ENCODE measurements around the gene ELF2.
"Not testable (repeated sequence)": the region's sequence is repeated elsewhere in the genome, so short reads cannot be mapped to it uniquely, and the experiment has no call there.

Gene ELF2

DNA sequence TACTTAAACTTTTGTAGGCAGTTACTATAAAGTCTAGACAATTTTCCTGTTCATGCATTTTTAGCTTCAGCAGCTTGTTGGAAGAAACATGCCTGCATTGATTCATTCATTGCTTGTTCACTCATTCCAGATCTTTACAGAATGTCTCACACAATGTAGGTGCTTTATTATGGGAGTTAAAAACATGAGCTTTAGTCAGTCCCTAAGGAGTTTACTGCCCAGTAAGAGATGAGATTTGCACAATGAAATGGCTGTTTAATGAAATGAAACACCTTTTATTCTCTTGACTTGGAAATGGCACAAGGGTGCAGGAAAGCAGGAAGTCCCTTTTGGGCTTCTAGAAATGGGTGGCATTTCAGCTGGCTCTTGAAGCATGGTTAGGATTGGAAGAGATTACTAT, 158.5 kb downstream of the ELF2 start:
- no peak for DNase-seq

DNA sequence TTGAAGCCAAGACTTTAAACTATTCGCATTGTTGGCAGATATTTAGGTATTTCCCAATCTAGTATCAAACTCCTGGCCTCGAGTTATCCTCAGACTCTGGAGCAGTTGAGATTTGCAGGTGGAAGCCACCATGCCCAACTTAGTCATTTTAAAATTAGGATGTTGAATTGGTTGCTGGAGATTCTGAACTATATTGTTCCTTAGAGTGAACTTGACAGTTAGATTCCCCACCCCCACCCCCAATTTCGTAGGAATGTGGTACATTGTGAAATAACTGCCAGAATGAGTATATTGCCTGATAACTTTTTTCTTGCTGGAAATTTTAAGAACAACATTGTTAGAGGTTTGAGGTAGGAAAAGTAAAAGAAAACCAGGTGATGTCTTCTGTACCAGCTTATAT, 159.2 kb downstream of the ELF2 start:
- no peak for DNase-seq

GRCh38 chr4:139015948-139016471, 161.0 kb downstream of the ELF2 start:
- DNase-seq: no peak

DNA sequence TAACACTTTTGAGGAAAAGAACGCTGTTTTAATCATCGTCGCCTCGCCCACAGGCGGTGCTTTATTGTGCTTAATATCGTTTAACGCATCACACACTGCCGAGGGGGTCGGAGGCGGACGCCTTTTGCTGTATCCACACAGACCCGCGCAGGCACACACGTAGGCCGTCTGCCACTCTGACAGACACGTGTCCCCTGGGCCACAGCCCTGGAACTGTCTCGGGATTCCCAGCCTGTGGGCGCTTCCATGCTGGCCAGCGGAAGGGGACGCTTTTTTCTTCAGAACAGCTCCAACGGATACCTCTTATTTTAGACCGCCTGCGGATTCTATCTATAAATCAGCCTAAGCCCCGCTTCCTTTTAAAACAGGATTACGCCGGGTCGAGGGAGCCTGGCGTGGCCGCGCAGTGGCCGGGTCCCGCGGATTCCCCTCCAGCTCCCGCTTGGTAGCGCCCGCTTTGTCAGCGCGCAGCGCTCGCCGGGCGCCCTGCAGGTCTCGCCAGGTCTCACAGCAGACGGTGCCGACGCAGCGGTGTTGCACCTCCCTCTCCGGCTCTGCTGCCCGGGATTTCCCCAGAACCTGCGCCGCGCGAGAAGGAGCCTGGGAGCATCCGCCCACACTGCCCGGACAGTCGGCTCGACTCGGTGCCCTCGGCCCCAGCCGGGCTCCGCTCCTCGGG, 161.6 kb downstream of the ELF2 start, which contains the start of gene NOCT:
TSS of gene NOCT (plus strand) at position 513 of the 679 bp plus-strand sequence. CDS start 201 bp downstream, outside the sequence.
- peak; percentile 84 for DNase-seq

DNA sequence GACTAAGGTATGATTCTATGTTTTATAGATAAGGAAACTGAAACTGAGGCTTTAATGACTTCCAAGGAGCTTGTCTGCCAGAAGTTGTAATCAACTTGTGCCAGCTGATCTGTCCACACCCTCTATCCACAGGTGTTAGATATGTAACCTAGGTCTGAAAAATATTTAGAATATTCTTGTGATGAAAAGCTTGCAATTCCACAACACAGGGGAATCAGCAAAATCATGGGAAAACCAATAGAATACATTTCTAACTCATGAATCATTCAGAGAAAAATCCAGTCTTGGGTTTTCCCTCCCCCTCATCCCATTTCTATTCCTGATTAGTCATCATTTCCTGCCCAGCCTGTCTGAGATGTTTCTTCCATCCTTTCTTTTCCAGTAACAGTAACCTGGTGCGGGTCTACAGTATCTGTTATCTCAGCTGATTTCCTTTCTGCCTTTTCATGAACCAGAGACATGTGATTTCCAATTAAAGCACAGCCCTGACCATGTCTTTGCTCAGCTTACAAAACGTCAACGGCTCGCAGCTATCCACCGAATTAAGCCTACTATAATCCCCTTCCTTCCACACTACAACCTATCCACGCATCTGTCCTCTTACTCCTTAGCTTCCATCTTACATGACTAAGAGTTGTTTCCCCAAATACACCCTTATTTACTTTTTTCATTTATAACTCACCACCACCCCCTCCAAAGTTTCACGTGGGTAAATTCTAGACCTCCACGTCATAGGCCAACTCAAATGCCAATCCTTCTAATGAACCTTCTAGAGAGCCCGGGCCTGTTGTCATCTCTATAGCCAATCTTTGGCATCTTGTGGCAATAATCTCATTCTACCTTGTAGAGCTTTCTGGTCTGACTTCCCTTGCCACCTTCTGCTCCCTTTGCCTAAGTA, 162.4 kb downstream of the ELF2 start:
- peak; percentile 98 for DNase-seq

GRCh38 chr4:139011225-139011950, 165.6 kb downstream of the ELF2 start:
- no peak for DNase-seq

DNA sequence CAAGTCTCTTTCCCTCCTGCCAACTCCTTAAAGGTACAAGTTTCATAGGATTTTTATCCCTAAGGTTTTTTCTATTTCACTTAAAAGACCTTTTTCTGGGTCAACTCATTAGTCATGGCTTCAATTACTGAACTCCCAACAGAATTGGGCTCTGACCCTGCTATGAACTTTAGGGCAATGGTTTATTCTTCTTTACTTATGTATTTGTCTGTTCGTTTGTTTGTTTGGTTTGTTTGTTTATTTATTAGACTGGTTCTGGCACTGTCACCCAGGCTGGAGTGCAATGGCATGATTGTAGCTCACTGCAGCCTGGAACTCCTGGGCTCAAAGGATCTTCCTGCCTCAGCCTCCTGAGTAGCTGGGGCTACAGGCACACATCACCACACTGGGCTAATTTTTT, 167.3 kb downstream of the ELF2 start:
- DNase-seq: no peak

- not testable (repeated sequence) for DNase-seq
Measured at GRCh38 chr4:139008278-139008677, 168.7 kb downstream of the ELF2 start.

DNA sequence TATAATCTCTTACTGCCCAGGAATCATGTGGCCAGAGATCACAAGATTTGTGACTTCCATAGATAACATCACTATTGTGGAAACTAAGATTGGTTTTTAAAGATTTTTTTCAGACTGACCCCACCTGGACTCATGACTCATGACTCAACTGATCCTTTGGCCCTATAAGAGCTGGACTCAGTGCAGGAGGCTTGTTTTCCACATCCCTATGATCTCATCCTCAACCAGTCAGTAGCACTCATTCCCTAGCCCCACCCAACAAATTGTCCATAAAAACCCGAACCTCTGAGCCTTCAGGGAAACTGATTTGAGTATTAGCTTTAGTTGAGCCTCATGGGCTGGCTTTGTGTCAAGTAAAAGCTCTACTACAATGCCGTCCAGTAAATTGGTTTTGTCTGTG, 169.4 kb downstream of the ELF2 start:
- DNase-seq: no peak
